Measurements from ENCODE around the gene SLAMF7. TPM values are rescaled to one million over a fixed set of nuclear protein-coding genes. Genes with fewer than 3 reads are reported as not detected.

The SLAMF7 gene
- total and polyA plus RNA-seq, 2 of the 8 experiments (the other 6 are each of a cell fraction or from before 2014, with no cell fraction given) = not detected

GRCh38 chr1:160756849-160757201, 17.8 kb downstream of the SLAMF7 start:
- Histone ChIP-seq H3K79me2 (ENCODE audit: control insufficient read depth in 1 of 2, insufficient read depth in 2 of 2, low read length in 2 of 2) (no peaks in the 10 kb centered on the region), H3K4me2 (ENCODE audit: insufficient read depth in 1 of 2, low read depth in 2 of 2, low read length in 2 of 2) (no peak overlapping the region), H3K4me3 (ENCODE audit: extremely low read depth in 1 of 4, insufficient read depth in 2 of 4, low read depth in 3 of 4, low read length in 4 of 4) (no peak overlapping the region), H3K4me1 (replicated peaks in 1 of 4; ENCODE audit: control insufficient read depth in 3 of 4, insufficient read depth in 4 of 4, low read length in 3 of 4) (no peaks in the 10 kb centered on the region), H3K79me1 (ENCODE audit: low read depth, low read length) (no peaks in the 10 kb centered on the region), H2BK120ac (replicated peaks; ENCODE audit: low read depth, low read length) (no peak overlapping the region), H3K9me3 (ENCODE audit: insufficient read depth in 2 of 2, low read depth in 1 of 2, low read length in 1 of 2) (no peaks in the 10 kb centered on the region), H4K5ac (ENCODE audit: insufficient read length, low read depth, low read length) (no peak overlapping the region), H4K20me1 (replicated peaks in 1 of 2; ENCODE audit: control insufficient read depth in 1 of 2, insufficient read depth in 2 of 2, low read length in 2 of 2) (no peaks in the 10 kb centered on the region), H4K91ac (replicated peaks; ENCODE audit: insufficient read length, low read length) (no peak overlapping the region), H3K27me3 (replicated peaks in 1 of 4; ENCODE audit: control insufficient read depth in 3 of 4, extremely low read depth in 1 of 4, insufficient read depth in 3 of 4, low read length in 3 of 4) (no peaks in the 10 kb centered on the region), H3K18ac (ENCODE audit: extremely low read depth, low read length) (no peak overlapping the region), H3K23ac (ENCODE audit: insufficient read length) (no peak overlapping the region), H3K27ac (ENCODE audit: low read depth, low read length) (no peak overlapping the region), H3K9ac (replicated peaks in 1 of 4; ENCODE audit: extremely low read depth in 1 of 4, low read depth in 3 of 4, low read length in 3 of 4) (no peak overlapping the region), H2BK12ac (ENCODE audit: low read depth, low read length) (no peak overlapping the region), H3K36me3 (ENCODE audit: control insufficient read depth in 2 of 4, insufficient read depth in 4 of 4, low read length in 3 of 4) (no peaks in the 10 kb centered on the region), H3K14ac (ENCODE audit: insufficient read length) (no peak overlapping the region), H4K8ac (ENCODE audit: extremely low read depth, insufficient read depth, low read length) (no peak overlapping the region), H2BK20ac (ENCODE audit: low read length) (no peak overlapping the region), H3K23me2 (ENCODE audit: low read depth, low read length) (no peaks in the 10 kb centered on the region), H2BK5ac (ENCODE audit: low read depth, low read length) (no peak overlapping the region), H2AFZ (ENCODE audit: low read length) (no peak overlapping the region), H3K4ac (replicated peaks; ENCODE audit: insufficient read length, low read depth, low read length) (no peak overlapping the region), H2AK5ac (ENCODE audit: low read depth, low read length) (no peak overlapping the region), H2BK15ac (ENCODE audit: low read length) (no peak overlapping the region), H3K56ac (replicated peaks; ENCODE audit: insufficient read length, low read depth, low read length) (no peak overlapping the region)
- ChIA-PET POLR2A (ENCODE audit: partially characterized antibody) (no interaction called here), CTCF (ENCODE audit: partially characterized antibody) (interaction anchor here (1.0 to 4.2 kb wide), 4 partner anchors 12 to 74 kb away, joined by 3 to 22 read pairs (median 10); no protein-coding TSS in a partner anchor)
- DNase-seq (ENCODE audit: low read depth in 1 of 2, low spot score in 2 of 2) (no peak), FAIRE-seq (no peak)
- 93% methylated on average over 2 of the region's 2 CpGs; no CpG with 5 or more reads in 1 of the 2 experiments for WGBS, 2 experiments (ENCODE audit: extremely low coverage in 1 of 2, insufficient coverage in 1 of 2, insufficient read length in 1 of 2, insufficient replicate concordance in 2 of 2, low coverage in 1 of 2, low lambda C conversion rate in 2 of 2, missing lambda C conversion rate in 1 of 2)
- TF ChIP-seq ASH2L (IDR thresholded peaks at IDR 0.05; ENCODE audit: low read length) (no peak), CREB1 (IDR thresholded peaks at IDR 0.05) (no peak), KDM4A (IDR thresholded peaks at IDR 0.05; ENCODE audit: low read depth, low read length, severe bottlenecking) (no peak), SP4 (IDR thresholded peaks at IDR 0.05; ENCODE audit: low read length) (no peak), BACH1 (IDR thresholded peaks at IDR 0.05; ENCODE audit: low read length) (no peak), SAP30 (IDR thresholded peaks at IDR 0.05; ENCODE audit: insufficient read depth, insufficient replicate concordance, low read length) (no peak), CHD1 (IDR thresholded peaks at IDR 0.05; ENCODE audit: low read depth, low read length) (no peak), GABPA (IDR thresholded peaks at IDR 0.05; ENCODE audit: borderline replicate concordance, insufficient read depth, low read length) (no peak), USF2 (IDR thresholded peaks at IDR 0.05; ENCODE audit: low read length) (no peak), MAX (IDR thresholded peaks at IDR 0.05) (no peak), ATF3 (IDR thresholded peaks at IDR 0.05; ENCODE audit: insufficient read depth, low read depth, low read length) (no peak), TAF7 (optimal IDR thresholded peaks at IDR 0.05; ENCODE audit: borderline replicate concordance, low read depth, low read length) (no peak), GTF2F1 (IDR thresholded peaks at IDR 0.05; ENCODE audit: borderline replicate concordance, low read depth, low read length) (no peak), RFX5 (IDR thresholded peaks at IDR 0.05; ENCODE audit: borderline replicate concordance, low read depth, low read length) (no peak)

Data from H1 (cell line).